GM10266 (cell line): ENCODE measurements around the gene SEC11C.
A peak's percentile ranks its signal among the peaks of the same experiment; 100 is the strongest.

Experiments used
- DNase-seq: peaks from one replicate; pipeline ENCODE4 v3.0.0; 2012; ENCODE audit errors: extremely low spot score
- TF ChIP-seq, protein P1 (sequence below): IDR thresholded peaks from 2 replicates; pipeline ENCODE4 v1.5.1; 2012; ENCODE audit warnings: mild to moderate bottlenecking, low read depth; ENCODE audit not compliant: control insufficient read depth, insufficient read depth; ENCODE audit errors: missing control alignments

The SEC11C gene

DNA sequence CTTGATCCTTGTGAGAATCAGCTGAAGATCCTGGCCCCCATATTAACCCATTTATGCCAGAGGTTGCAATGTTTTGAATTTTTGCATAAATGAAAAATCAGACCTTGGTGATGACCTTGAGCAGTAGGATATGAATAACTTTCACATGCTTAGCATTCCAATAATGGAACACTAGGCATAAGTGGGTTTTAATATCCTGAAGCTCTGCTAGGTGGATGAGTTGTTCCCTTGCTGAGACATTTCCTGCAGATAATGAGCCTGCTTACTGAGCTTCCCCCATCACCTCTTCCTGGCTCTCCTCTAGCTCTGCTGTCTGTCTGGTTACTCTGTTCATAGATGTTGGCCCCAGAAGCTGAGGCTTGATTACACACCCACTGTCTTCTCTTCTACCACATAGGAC, 25.5 kb upstream of the SEC11C start:
- DNase-seq, result no peak
- TF ChIP-seq, protein P1, sequence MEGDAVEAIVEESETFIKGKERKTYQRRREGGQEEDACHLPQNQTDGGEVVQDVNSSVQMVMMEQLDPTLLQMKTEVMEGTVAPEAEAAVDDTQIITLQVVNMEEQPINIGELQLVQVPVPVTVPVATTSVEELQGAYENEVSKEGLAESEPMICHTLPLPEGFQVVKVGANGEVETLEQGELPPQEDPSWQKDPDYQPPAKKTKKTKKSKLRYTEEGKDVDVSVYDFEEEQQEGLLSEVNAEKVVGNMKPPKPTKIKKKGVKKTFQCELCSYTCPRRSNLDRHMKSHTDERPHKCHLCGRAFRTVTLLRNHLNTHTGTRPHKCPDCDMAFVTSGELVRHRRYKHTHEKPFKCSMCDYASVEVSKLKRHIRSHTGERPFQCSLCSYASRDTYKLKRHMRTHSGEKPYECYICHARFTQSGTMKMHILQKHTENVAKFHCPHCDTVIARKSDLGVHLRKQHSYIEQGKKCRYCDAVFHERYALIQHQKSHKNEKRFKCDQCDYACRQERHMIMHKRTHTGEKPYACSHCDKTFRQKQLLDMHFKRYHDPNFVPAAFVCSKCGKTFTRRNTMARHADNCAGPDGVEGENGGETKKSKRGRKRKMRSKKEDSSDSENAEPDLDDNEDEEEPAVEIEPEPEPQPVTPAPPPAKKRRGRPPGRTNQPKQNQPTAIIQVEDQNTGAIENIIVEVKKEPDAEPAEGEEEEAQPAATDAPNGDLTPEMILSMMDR, result no peak

DNA sequence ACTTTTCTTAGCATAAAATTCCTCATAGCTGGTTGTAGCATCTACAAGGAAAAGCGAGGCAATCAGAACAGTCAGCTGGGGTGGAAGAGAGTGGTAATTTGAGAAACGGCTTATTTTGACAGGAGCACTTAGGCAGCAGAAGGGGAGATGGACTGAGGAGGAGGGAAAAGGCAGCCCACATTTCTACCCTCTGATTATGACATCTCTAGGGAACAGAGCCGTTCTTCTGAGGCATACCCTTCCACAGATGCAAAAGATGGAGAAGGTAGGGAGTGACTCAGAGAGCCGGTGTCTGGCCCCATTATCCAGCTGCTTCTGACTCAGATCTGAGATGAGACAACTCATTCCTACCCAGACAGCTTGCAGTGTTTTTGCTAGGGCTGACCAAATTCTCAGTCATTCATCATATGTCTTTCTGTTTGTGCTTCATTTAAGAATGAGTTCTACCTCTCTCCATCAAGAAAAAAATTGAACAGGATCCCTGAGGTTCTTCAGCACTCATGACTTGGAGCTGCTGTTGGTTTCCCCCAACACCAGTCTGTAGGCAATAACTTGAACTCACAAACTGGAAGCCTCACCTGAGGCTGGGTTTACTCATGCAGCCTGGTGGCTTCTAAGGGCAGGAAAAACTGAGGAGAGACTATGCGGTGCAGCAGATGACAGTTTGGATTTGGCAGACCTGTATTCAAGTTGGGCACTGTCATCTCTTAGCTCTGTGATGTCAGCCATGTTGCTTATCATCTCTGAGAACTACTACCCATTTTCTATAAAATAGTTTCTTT, 15.9 kb upstream of the SEC11C start:
- TF ChIP-seq, protein P1, result no peak
- DNase-seq, result no peak

DNA sequence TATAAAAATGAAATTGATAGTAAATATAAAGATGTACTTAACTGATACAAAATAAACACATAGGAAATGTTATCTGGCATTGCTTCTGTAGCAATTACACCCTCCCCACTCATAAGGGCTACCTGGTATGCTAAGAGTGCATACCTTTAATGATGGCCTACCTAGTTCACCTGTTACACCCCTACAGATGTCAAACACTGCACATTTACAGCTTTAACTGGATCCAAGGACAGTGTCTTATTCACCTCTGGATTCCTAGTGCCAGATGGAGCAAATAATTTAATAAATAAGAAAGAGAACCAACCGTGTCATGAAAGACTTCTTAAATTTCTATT, 15.3 kb upstream of the SEC11C start:
- DNase-seq, result no peak
- TF ChIP-seq, protein P1, result no peak

DNA sequence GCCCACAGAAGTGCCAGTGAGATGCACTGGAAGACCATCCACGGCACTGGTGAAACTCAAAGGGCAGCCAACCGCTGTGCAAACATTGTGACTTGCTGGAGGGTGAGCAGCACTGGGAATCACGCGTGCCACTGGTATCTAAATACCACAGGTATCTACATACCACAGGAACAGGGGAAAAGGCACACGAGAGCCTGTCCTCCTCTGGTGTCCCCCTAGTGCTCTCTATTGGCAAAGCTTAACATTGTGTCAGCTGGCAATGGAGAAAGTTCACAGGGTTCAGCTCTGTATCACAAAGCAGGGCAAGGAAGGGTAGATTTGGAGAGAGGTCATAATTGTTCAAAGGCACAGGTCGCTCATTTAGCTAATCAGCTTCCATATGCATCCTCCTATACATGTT, 12.6 kb upstream of the SEC11C start:
- TF ChIP-seq, protein P1, result no peak
- no peak for DNase-seq

DNA sequence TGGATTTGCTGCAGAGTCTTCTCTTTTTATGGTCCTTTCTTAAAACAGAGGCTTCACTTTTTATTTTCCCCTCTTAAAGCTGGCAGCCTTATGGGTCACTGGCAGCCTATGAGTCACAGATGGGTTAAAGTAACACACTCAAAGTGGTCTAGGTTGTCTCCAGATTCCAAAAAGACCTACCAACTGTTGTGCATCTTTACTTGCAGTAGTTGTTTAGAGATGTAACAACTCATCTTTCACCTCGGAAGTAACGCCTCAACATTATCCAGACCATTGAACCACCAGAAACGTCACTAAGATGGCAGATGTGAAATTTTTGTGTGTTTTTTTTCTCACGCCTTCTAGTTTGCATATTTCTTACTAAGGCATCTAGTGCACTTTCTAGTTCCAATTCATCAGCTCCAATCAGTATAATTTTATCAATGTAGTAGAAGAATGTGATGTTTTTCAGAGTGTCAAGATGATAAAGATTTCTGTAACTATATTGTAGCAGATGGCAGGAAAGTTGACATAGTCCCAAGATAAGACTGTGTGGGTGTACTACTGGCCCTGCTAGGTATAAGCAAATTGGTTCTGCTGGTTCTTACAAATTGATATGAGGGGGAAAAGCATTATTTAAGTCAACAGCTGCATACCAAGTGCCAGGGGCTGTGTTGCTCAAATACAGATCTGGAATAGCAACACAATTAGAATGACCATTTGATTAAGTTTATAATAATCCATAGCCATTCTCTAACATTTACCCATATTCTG, 9.6 kb upstream of the SEC11C start:
- no peak for DNase-seq
- TF ChIP-seq, protein P1, result no peak

DNA sequence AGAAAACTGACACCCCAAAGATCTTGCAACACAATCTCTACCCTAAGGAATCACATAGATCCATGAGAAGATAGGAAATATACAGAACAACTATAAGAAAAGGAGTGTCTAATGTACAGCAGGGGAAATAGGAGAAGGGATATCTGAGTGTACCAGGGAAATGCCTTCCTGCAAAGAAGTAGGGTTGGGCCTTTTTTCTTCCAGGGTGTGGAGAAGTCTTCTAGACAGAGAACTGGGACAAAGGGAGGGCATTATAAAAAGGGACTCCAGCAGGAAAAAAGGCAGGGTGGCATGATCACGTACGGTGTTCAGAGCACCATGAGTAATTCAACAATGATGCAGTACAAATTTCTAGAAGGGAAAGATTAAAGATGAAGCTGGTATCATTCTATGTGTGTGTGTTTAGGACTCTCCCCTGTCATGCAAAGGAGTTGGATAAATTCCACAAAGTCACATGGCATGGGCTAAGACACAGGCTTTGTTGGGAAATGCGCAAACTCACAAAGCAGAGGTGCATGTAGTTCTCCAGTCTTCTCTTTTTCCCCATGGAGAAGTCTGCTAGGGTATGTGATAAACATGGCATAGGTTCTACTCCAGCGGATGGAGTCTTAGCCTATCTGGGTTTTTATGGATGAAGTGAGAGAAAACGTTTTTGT, 6.7 kb upstream of the SEC11C start:
- TF ChIP-seq, protein P1, result no peak

DNA sequence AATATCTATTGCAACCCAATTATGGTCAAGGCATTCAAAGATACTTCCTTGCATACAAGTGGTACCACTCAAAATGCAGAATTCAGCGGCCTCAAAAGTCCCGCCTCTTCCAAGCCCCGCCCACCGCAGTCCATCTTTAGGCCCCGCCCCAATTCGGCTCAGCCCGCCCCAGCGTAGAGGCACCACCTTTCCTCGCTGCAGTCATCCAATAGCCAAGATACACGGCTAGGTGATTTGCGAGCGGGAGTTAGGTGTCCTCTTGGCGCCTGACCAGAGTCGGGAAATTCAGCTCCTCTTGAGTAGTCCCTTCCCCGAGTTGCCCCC, 431 bp upstream of the SEC11C start:
- DNase-seq, result peak; percentile 91
- TF ChIP-seq, protein P1, result no peak

More for the DNA sequence above, 6.7 kb upstream of the SEC11C start:
- no peak for DNase-seq
